Panc1 (cell line): ENCODE data around the gene CENPE. TPM values are rescaled to one million over a fixed set of nuclear protein-coding genes. Genes with fewer than 3 reads are reported as not detected.

Source experiments
- ATAC-seq: fragments of 200-7000 bp; cut with Tn5 transposase; 2 replicates; pipeline ENCODE4 v1.9.1; 2020; ENCODE audit warnings: mild to moderate bottlenecking, moderate library complexity
- BruUV-seq: library from RNA; stranded (reverse); fragments of 400-500 nt; replicated peaks from 2 replicates; lab custom pipeline; 2021; lab: Mats Ljungman, UMichigan
- CTCF ChIA-PET: fragments of 300-600 bp; sonication (Branson Sonifier 250); formaldehyde crosslinking; loops from one replicate; lab custom pipeline; 2022; ENCODE audit warnings: antibody characterized with exemption; lab: Charles Lee
- POLR2A ChIA-PET: fragments of 300-600 bp; sonication (Branson Sonifier 250); formaldehyde crosslinking; loops from one replicate; lab custom pipeline; 2022; ENCODE audit warnings: antibody characterized with exemption; lab: Charles Lee
- DNase-seq: peaks from one replicate; pipeline ENCODE4 v3.0.0-alpha.2; 2010; ENCODE audit warnings: low read depth, low spot score
- H3K27ac ChIP-seq: 2 replicates; pipeline ENCODE4 v1.5.1; 2011; ENCODE audit warnings: mild to moderate bottlenecking, low read length, inconsistent platforms
- H3K27me3 ChIP-seq: fragments of 200-500 bp; sonication (Bioruptor generic); 2 replicates; pipeline ENCODE4 v1.6.0; 2014; ENCODE audit warnings: low read length, inconsistent platforms; ENCODE audit not compliant: control insufficient read depth, insufficient read depth
- H3K36me3 ChIP-seq: fragments of 200-500 bp; sonication (Bioruptor generic); 2 replicates; pipeline ENCODE4 v1.5.1; 2014; ENCODE audit warnings: inconsistent platforms, mild to moderate bottlenecking, low read length, moderate library complexity; ENCODE audit not compliant: control insufficient read depth, insufficient read depth
- H3K4me1 ChIP-seq: 2 replicates; pipeline ENCODE4 v1.5.1; 2011; ENCODE audit warnings: inconsistent platforms, mild to moderate bottlenecking, low read length, moderate library complexity; ENCODE audit not compliant: control insufficient read depth, insufficient read depth
- H3K4me3 ChIP-seq, 2 experiments: 2 replicates each; pipeline ENCODE4 v1.5.1; 2011 to 2012; ENCODE audit warnings: low read depth in 2 of 2, low read length in 2 of 2, mild to moderate bottlenecking in 2 of 2, inconsistent platforms in 1 of 2, moderate library complexity in 1 of 2
- H3K9me3 ChIP-seq: fragments of 200-500 bp; sonication (Bioruptor generic); 2 replicates; pipeline ENCODE4 v1.5.1; 2014; ENCODE audit warnings: low read depth, mild to moderate bottlenecking, inconsistent platforms, low read length, moderate library complexity; ENCODE audit not compliant: control insufficient read depth, insufficient read depth
- POLR2AphosphoS5 ChIP-seq: IDR thresholded peaks from 2 replicates; pipeline ENCODE4 v1.6.1; 2012; ENCODE audit warnings: mild to moderate bottlenecking, low read depth, low read length, moderate library complexity
- SIN3A ChIP-seq: IDR thresholded peaks from 2 replicates; pipeline ENCODE4 v1.6.1; 2012; ENCODE audit warnings: low read depth, mild to moderate bottlenecking, low read length, moderate library complexity, borderline replicate concordance; ENCODE audit not compliant: insufficient read depth
- TCF7L2 ChIP-seq: IDR thresholded peaks from 2 replicates; pipeline ENCODE4 v1.6.1; 2011; ENCODE audit warnings: mild to moderate bottlenecking, low read depth, low read length, inconsistent platforms
- in situ Hi-C: cut with HindIII; loops from 2 replicates; pipeline ENCODE4 v1.10.0; 2016; ENCODE audit warnings: low sequenced_read_pairs, low pct_unique_long_range_greater_than_20kb
- intact Hi-C: fragments of 100-400 bp; cut with micrococcal nuclease; formaldehyde crosslinking; loops from one replicate; pipeline ENCODE4 v1.10.0; 2022; ENCODE audit not compliant: unreplicated experiment
- total RNA-seq: library from RNA; stranded (reverse); gene quantifications from one replicate; pipeline ENCODE4 v1.2.1, GENCODE V29; 2021; ENCODE audit not compliant: unreplicated experiment
- TF ChIP-seq, protein P1 (sequence below), 2 experiments: IDR thresholded peaks; 2 replicates each; pipeline ENCODE4 v1.6.1; 2011 to 2012; ENCODE audit warnings: low read depth in 2 of 2, control low read depth in 1 of 2, low read length in 1 of 2, mild to moderate bottlenecking in 1 of 2, moderate library complexity in 1 of 2; ENCODE audit not compliant: insufficient read depth in 1 of 2
- TF ChIP-seq, protein P2 (sequence below): fragments of 450-650 bp; IDR thresholded peaks from 2 replicates; pipeline ENCODE4 v1.5.1; 2017; ENCODE audit warnings: mild to moderate bottlenecking

CENPE gene
- total RNA-seq, 1 experiment from 2014 or later = 25.2 TPM

DNA sequence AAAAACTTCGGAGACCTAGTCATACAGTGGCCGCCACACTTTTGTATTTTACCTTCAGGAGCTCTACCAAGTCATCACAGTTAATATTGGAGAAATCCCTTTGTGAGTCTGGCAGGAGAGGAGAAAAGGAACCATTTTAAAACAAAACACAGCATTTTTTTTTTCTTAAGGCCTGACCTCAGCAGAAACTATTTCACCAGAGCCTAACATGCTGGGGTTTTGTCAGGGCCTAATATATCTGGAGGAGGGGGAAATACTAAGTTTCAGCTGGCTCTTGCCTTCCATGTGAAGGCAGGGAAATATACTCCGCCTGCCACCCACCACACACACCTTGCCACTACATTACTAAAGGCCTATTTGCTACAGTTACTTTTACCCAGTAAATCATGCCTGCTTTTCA lies 72.0 kb downstream of the CENPE start:
- Histone ChIP-seq H3K27me3 (no peaks in the 10 kb centered on the region), H3K4me1 (no peaks in the 10 kb centered on the region), H3K4me3 (no peak overlapping the region), H3K27ac (no peak overlapping the region), H3K36me3 (peaks cover 5% of the 10 kb centered on the region; the same call in 1 of the 2 replicates), H3K9me3 (no peaks in the 10 kb centered on the region)
- DNase-seq = no peak
- intact Hi-C loops = no loop called here
- ATAC-seq = no peak
- in situ Hi-C loops = no loop called here
- ChIA-PET CTCF (no interaction called here), POLR2A (no interaction called here)
- BruUV-seq = no TSS peak
- no peak for TF ChIP-seq TCF7L2
- TF ChIP-seq POLR2AphosphoS5 = no peak
- no peak for TF ChIP-seq SIN3A
- TF ChIP-seq, protein P1, sequence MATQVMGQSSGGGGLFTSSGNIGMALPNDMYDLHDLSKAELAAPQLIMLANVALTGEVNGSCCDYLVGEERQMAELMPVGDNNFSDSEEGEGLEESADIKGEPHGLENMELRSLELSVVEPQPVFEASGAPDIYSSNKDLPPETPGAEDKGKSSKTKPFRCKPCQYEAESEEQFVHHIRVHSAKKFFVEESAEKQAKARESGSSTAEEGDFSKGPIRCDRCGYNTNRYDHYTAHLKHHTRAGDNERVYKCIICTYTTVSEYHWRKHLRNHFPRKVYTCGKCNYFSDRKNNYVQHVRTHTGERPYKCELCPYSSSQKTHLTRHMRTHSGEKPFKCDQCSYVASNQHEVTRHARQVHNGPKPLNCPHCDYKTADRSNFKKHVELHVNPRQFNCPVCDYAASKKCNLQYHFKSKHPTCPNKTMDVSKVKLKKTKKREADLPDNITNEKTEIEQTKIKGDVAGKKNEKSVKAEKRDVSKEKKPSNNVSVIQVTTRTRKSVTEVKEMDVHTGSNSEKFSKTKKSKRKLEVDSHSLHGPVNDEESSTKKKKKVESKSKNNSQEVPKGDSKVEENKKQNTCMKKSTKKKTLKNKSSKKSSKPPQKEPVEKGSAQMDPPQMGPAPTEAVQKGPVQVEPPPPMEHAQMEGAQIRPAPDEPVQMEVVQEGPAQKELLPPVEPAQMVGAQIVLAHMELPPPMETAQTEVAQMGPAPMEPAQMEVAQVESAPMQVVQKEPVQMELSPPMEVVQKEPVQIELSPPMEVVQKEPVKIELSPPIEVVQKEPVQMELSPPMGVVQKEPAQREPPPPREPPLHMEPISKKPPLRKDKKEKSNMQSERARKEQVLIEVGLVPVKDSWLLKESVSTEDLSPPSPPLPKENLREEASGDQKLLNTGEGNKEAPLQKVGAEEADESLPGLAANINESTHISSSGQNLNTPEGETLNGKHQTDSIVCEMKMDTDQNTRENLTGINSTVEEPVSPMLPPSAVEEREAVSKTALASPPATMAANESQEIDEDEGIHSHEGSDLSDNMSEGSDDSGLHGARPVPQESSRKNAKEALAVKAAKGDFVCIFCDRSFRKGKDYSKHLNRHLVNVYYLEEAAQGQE (IDR thresholded peaks at IDR 0.05; ENCODE audit: insufficient read depth in 1 of 2, low read depth in 2 of 2, low read length in 1 of 2) = no peak
- TF ChIP-seq, protein P2, sequence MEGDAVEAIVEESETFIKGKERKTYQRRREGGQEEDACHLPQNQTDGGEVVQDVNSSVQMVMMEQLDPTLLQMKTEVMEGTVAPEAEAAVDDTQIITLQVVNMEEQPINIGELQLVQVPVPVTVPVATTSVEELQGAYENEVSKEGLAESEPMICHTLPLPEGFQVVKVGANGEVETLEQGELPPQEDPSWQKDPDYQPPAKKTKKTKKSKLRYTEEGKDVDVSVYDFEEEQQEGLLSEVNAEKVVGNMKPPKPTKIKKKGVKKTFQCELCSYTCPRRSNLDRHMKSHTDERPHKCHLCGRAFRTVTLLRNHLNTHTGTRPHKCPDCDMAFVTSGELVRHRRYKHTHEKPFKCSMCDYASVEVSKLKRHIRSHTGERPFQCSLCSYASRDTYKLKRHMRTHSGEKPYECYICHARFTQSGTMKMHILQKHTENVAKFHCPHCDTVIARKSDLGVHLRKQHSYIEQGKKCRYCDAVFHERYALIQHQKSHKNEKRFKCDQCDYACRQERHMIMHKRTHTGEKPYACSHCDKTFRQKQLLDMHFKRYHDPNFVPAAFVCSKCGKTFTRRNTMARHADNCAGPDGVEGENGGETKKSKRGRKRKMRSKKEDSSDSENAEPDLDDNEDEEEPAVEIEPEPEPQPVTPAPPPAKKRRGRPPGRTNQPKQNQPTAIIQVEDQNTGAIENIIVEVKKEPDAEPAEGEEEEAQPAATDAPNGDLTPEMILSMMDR = no peak

DNA sequence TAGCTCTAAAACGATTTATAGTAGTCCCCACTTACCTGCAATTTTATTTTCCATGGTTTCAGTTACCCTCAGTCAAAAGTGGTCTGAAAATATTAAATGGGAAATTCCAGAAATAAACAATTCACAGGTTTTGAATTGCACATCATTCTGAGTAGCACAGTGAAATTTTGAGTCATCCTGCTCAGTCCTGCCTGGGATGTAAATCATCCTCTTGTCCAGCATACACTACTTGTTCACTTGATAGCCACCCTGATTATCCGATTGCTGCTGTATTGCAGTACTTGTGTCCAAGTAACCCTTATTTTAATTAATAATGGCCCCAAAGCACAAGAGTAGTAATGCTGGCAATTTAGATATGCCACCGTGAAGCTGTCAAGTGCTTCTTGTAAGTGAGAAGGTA lies 75.0 kb downstream of the CENPE start:
- Histone ChIP-seq H3K27me3 (no peaks in the 10 kb centered on the region), H3K9me3 (no peaks in the 10 kb centered on the region), H3K27ac (no peak overlapping the region), H3K4me3 (no peak overlapping the region), H3K36me3 (peaks cover 5% of the 10 kb centered on the region; the same call in 1 of the 2 replicates), H3K4me1 (no peaks in the 10 kb centered on the region)
- TF ChIP-seq POLR2AphosphoS5 (no peak), TCF7L2 (no peak), SIN3A (no peak)
- TF ChIP-seq, protein P2 = no peak
- TF ChIP-seq, protein P1 (IDR thresholded peaks at IDR 0.05; ENCODE audit: insufficient read depth in 1 of 2, low read depth in 2 of 2, low read length in 1 of 2) = no peak
- BruUV-seq = no TSS peak
- in situ Hi-C loops = no loop called here
- ChIA-PET POLR2A (no interaction called here), CTCF (no interaction called here)
- DNase-seq (no peak), ATAC-seq (no peak)
- intact Hi-C loops = no loop called here
